Stimulated activated CD8-positive, alpha-beta memory T cell treated with anti-CD3 and anti-CD28 coated beads, Interleukin-7, amount 100 ng/mL, for 48 hours (primary cell): ENCODE results near the gene TRAK1.

Experiments
- DNase-seq, 2 donors: peaks; one replicate each; pipeline ENCODE4 v3.0.0-alpha.2; 2020; ENCODE audit warnings: low read depth in 1 of 2; ENCODE audit errors: extremely low read depth in 1 of 2

The TRAK1 gene

GRCh38 chr3:42267878-42268277 is 176.7 kb downstream of the TRAK1 start:
- DNase-seq = no peak

- DNase-seq = no peak
Measured at GRCh38 chr3:42269647-42270046, 178.5 kb downstream of the TRAK1 start.

DNA sequence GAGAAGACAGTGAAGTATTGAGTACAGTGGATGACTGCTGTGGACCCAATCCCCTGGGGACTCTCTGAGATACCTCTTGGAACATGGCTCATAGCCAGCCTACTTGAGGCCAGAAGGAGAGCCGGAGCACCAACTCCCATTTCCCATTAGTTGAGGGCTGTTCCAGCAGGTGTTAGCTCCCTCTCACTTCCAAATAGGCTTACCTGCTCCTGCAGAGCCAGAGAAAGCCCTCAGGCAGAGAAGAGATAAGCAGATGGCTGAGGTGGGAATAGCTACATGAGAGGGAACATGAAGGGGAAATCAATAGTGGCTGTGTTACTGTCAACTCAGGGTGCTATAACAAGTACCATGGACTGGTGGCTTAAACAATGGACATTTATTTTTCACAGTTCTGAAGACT is 179.4 kb downstream of the TRAK1 start:
- no peak for DNase-seq

DNA sequence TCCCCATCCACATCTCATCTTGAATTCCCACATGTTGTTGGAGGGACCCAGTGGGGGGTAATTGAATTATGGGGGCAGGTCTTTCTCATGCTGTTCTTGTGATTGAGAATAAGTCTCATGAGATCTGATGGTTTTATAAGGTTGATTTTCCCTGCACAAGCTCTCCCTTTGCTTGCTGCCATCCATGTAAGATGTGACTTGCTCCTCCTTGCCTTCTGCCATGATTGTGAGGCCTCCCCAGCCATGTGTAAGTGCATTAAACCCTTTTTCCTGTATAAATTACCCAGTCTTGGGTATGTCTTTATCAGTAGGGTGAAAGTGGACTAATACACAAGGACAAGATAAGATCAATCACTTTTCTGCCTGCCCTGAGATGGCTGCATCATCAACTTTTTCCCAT is 180.6 kb downstream of the TRAK1 start:
- DNase-seq = no peak

DNA sequence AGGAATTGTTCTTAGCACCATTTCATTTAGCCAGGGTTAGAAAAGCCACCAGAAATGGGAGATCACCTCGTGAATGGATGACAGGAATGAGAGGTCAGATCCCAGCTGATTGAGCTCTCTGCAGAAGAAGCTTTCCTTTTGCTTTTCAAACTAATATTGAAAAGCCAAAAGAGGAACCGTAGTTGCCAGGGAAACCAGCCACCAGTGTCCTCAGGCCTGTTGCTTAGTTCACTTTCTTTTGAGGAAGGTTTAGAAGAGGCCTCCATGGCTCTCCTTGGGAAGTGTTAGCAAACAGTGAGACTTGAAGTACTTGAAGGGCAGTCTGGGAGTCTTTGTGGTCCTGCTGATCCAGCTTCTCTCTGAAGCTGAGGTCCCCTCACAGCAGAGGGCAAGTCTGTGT is 182.2 kb downstream of the TRAK1 start:
- no peak for DNase-seq

- DNase-seq = no peak
Measured at GRCh38 chr3:42274266-42274665, 183.1 kb downstream of the TRAK1 start.

DNA sequence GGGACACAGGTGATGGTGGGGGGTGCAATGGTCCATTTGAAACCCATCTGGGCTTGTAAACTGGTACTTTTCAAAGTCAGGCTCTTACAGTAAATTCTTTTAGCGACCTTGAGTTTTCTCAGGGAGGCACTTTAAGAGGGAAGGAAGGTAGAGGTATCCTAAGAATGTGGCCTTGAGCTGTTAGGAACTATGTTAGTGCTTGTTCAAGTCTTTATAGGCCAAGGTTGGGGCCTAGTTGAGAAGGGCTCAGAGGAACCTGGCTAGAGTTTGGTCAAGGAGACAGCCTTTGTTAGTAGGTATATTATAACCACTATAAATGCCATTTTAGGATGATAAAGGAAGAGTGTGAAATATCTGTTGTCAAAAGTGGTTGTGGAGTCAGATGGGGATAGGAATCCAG is 184.1 kb downstream of the TRAK1 start:
- DNase-seq = no peak
